Karpas-422 (cell line): ENCODE results near the gene PCDHB13. TPM values are rescaled to one million over a fixed set of nuclear protein-coding genes. Genes with fewer than 3 reads are reported as not detected.
"Not testable (repeated sequence)": the region's sequence is repeated elsewhere in the genome, so short reads cannot be mapped to it uniquely, and the experiment has no call there.

ENCODE experiments used
- DNase-seq: peaks from one replicate; pipeline ENCODE4 v3.0.0-alpha.2; 2015
- H2AFZ ChIP-seq: fragments of 200-600 bp; sonication (generic); 2 replicates; pipeline ENCODE4 v1.6.1; 2014; ENCODE audit warnings: antibody characterized with exemption, low read length, mixed read lengths
- H3K27ac ChIP-seq: fragments of 200-600 bp; sonication (generic); 2 replicates; pipeline ENCODE4 v1.5.1; 2014; ENCODE audit warnings: mild to moderate bottlenecking, low read length, moderate library complexity
- H3K27me3 ChIP-seq: fragments of 200-600 bp; sonication (generic); 2 replicates; pipeline ENCODE4 v1.6.1; 2014; ENCODE audit warnings: low read length, mixed read lengths
- H3K36me3 ChIP-seq: fragments of 200-600 bp; sonication (generic); 2 replicates; pipeline ENCODE4 v1.6.1; 2014; ENCODE audit warnings: low read length, mixed read lengths; ENCODE audit not compliant: insufficient read depth
- H3K4me1 ChIP-seq: fragments of 200-600 bp; sonication (generic); 2 replicates; pipeline ENCODE4 v1.6.1; 2014; ENCODE audit warnings: mild to moderate bottlenecking, low read length, mixed read lengths
- H3K4me2 ChIP-seq: fragments of 200-600 bp; sonication (generic); 2 replicates; pipeline ENCODE4 v1.6.1; 2014; ENCODE audit warnings: low read length, low read depth, mild to moderate bottlenecking; ENCODE audit not compliant: poor library complexity, severe bottlenecking
- H3K4me3 ChIP-seq: fragments of 200-600 bp; sonication (generic); 2 replicates; pipeline ENCODE4 v1.5.1; 2014; ENCODE audit warnings: mild to moderate bottlenecking, antibody characterized with exemption, low read length, mixed read lengths
- H3K79me2 ChIP-seq: fragments of 200-600 bp; sonication (generic); 2 replicates; pipeline ENCODE4 v1.6.1; 2014; ENCODE audit warnings: mild to moderate bottlenecking, low read length, mixed read lengths
- H3K9ac ChIP-seq: fragments of 200-600 bp; sonication (generic); 2 replicates; pipeline ENCODE4 v1.6.0; 2014; ENCODE audit warnings: low read length
- H3K9me2 ChIP-seq: fragments of 200-600 bp; sonication (generic), shearing (Covaris generic); replicated peaks from 2 replicates; pipeline ENCODE4 v1.6.0; 2014; ENCODE audit warnings: mild to moderate bottlenecking, low read length, moderate library complexity; ENCODE audit not compliant: insufficient read depth
- H3K9me3 ChIP-seq: fragments of 300-700, 200-600 bp; sonication (generic); 2 replicates; pipeline ENCODE4 v1.6.1; 2014; ENCODE audit warnings: low read length, mixed read lengths
- H4K20me1 ChIP-seq: fragments of 200-600 bp; sonication (generic); 2 replicates; pipeline ENCODE4 v1.6.1; 2014; ENCODE audit warnings: mild to moderate bottlenecking, antibody characterized with exemption, low read length, low read depth; ENCODE audit not compliant: insufficient read depth
- total RNA-seq: library from RNA; depleted of rRNA; stranded (reverse); fragments of >200 nt; shearing (Covaris generic); gene quantifications from 2 replicates; pipeline ENCODE4 v1.2.3, GENCODE V29; 2014; ENCODE audit warnings: low replicate concordance; rRNA removed

PCDHB13 gene
- total RNA-seq = 0.19 and 0.69 TPM in 2 replicates

DNA sequence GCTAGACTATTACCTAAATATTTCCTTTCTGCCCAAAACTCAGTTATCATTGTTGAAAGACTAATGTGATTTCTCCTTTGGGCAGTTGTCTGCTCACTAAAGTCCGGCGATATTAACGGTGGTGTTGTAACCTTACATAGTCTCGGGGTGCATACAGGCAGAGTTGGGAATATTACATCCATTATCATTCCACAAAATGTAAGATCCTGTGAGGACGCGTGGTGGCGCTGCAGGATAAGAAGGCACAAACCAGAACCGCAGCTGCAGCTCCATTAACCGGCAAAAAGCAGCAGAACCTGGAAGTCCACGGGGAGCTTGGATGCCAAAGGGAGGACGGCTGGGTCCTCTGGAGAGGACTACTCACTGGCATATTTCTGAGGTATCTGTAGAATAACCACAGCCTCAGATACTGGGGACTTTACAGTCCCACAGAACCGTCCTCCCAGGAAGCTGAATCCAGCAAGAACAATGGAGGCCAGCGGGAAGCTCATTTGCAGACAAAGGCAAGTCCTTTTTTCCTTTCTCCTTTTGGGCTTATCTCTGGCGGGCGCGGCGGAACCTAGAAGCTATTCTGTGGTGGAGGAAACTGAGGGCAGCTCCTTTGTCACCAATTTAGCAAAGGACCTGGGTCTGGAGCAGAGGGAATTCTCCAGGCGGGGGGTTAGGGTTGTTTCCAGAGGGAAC is at the start of gene PCDHB13:
Gene PCDHB13 (plus strand): TSS at position 264 of the 684 bp plus-strand sequence. CDS start 205 bp downstream, at position 469.
- DNase-seq = peak; percentile 76
- not testable (repeated sequence) for H3K27me3 ChIP-seq, H3K9ac ChIP-seq, H4K20me1 ChIP-seq, H3K9me3 ChIP-seq, H3K4me1 ChIP-seq, H3K4me3 ChIP-seq, H3K9me2 ChIP-seq, H3K36me3 ChIP-seq, H3K4me2 ChIP-seq, H3K27ac ChIP-seq, H2AFZ ChIP-seq, H3K79me2 ChIP-seq

DNA sequence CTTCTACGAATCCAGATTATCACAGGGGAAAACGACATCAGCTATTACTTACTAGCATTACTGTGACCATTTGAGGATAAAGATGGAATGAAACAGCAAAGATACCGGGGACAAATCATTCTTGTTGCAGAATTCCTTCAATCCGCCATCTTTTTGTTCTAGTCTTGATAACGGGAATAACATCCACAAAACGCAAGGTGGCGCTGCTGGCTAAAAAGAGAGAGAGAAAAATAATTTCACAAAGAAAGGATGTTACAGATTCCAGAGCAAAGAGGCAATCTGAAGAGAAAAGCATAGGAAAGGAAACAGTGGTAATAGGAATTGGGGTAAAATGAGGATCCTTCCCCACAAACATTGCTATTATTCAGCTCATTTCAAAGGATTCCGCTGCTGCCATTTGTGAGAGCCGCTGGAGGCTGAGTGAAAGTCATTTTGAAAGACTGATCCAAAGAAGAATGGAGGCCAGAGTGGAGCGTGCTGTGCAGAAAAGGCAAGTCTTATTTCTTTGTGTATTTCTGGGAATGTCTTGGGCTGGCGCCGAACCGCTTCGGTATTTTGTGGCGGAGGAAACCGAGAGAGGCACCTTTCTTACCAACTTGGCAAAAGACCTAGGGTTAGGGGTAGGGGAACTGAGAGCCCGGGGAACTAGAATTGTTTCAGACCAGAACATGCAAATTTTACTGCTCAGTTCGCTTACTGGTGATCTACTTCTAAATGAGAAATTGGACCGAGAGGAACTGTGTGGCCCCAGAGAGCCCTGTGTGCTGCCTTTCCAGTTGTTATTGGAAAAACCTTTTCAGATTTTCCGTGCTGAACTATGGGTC is 41.1 kb upstream of the PCDHB13 start, which contains the start of gene PCDHB7:
Gene PCDHB7 (plus strand): TSS at position 264 of the 824 bp plus-strand sequence. CDS start 192 bp downstream, at position 456.
- Histone ChIP-seq H2AFZ (peak within 1 kb of the TSS; percentile 54; the same call in 1 of the 2 replicates), H3K9me3 (no peaks in the 10 kb centered on the region), H3K27ac (no peak within 1 kb of the TSS), H3K27me3 (no peaks in the 10 kb centered on the region), H3K36me3 (no peaks in the 10 kb centered on the region), H3K4me3 (peak within 1 kb of the TSS; percentile 29; the same call in 1 of the 2 replicates), H3K9me2 (no peaks in the 10 kb centered on the region), H3K4me2 (peak within 1 kb of the TSS; percentile 48), H4K20me1 (no peaks in the 10 kb centered on the region), H3K79me2 (no peaks in the 10 kb centered on the region), H3K9ac (peak within 1 kb of the TSS; percentile 31), H3K4me1 (peaks cover 6% of the 10 kb centered on the region)
- peak; percentile 80 for DNase-seq

DNA sequence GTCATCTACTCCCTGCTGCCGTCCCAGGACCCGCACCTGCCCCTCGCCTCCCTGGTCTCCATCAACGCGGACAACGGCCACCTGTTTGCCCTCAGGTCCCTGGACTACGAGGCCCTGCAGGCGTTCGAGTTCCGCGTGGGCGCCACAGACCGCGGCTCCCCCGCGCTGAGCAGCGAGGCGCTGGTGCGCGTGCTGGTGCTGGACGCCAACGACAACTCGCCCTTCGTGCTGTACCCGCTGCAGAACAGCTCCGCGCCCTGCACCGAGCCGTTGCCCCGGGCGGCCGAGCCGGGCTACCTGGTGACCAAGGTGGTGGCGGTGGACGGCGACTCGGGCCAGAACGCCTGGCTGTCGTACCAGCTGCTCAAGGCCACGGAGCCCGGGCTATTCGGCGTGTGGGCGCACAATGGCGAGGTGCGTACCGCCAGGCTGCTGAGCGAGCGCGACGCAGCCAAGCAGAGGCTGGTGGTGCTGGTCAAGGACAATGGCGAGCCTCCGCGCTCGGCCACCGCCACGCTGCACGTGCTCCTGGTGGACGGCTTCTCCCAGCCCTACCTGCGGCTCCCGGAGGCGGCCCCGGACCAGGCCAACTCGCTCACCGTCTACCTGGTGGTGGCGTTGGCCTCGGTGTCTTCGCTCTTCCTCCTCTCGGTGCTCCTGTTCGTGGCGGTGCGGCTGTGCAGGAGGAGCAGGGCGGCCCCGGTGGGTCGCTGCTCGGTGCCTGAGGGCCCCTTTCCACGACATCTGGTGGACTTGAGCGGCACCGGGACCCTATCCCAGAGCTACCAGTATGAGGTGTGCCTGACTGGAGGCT is 39.2 kb upstream of the PCDHB13 start:
- H2AFZ ChIP-seq, H4K20me1 ChIP-seq, H3K79me2 ChIP-seq, H3K27ac ChIP-seq, H3K4me2 ChIP-seq, H3K4me1 ChIP-seq, H3K4me3 ChIP-seq, DNase-seq, H3K9ac ChIP-seq, H3K9me2 ChIP-seq, H3K27me3 ChIP-seq, H3K9me3 ChIP-seq, H3K36me3 ChIP-seq: not testable (repeated sequence)

DNA sequence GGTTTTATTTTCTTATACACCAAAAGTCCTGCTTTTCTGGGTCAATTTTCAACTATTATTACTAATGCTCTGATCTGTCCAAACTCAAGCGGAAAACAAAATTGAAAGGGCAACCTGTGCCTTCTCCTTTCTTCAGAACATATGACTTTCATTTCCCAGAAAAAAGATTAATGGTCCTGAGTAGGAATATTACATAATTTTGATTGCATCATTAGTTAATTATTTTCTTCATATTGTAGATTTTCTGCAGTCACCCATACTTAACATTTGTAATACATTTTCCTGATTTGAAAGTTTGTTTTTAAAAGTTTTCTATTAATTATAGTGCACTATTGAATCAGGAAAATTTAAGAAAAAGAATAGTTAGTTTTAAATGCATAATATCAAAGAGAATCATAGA is 37.8 kb upstream of the PCDHB13 start:
- Histone ChIP-seq H3K4me2 (no peak overlapping the region), H3K79me2 (no peaks in the 10 kb centered on the region), H3K9me2 (no peaks in the 10 kb centered on the region), H3K27ac (no peak overlapping the region), H3K9ac (no peak overlapping the region), H3K9me3 (no peaks in the 10 kb centered on the region), H3K4me3 (no peak overlapping the region), H4K20me1 (no peaks in the 10 kb centered on the region), H3K4me1 (peaks cover 6% of the 10 kb centered on the region), H2AFZ (no peak overlapping the region), H3K36me3 (no peaks in the 10 kb centered on the region), H3K27me3 (no peaks in the 10 kb centered on the region)
- no peak for DNase-seq

DNA sequence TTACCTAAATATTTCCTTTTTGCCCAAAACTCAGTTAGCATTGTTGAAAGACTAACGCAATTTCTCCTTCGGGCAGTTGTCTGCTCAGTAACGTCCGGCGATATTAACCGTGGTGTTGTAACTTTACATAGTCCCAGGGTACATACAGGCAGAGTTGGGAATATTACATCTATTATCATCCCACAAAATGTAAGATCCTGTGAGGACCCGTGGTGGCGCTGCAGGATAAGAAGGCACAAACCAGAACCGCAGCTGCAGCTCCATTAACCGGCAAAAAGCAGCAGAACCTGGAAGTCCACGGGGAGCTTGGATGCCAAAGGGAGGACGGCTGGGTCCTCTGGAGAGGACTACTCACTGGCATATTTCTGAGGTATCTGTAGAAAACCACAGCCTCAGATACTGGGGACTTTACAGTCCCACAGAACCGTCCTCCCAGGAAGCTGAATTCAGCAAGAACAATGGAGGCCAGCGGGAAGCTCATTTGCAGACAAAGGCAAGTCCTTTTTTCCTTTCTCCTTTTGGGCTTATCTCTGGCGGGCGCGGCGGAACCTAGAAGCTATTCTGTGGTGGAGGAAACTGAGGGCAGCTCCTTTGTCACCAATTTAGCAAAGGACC is 36.0 kb upstream of the PCDHB13 start, which contains the start of gene PCDHB8:
Gene PCDHB8 (plus strand): TSS at position 214 of the 615 bp plus-strand sequence. CDS start 245 bp downstream, at position 459.
- H3K4me3 ChIP-seq, H3K79me2 ChIP-seq, H3K9ac ChIP-seq, H3K9me2 ChIP-seq, H3K27ac ChIP-seq, H3K9me3 ChIP-seq, H3K4me2 ChIP-seq, H3K4me1 ChIP-seq, H3K27me3 ChIP-seq, H3K36me3 ChIP-seq, H2AFZ ChIP-seq, H4K20me1 ChIP-seq, DNase-seq: not testable (repeated sequence)

DNA sequence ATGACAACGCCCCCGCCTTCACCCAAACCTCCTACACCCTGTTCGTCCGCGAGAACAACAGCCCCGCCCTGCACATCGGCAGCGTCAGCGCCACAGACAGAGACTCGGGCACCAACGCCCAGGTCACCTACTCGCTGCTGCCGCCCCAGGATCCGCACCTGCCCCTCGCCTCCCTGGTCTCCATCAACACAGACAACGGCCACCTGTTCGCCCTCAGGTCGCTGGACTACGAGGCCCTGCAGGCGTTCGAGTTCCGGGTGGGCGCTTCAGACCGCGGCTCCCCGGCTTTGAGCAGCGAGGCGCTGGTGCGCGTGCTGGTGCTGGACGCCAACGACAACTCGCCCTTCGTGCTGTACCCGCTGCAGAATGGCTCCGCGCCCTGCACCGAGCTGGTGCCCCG is 34.3 kb upstream of the PCDHB13 start:
- DNase-seq, H3K27ac ChIP-seq, H3K79me2 ChIP-seq, H3K9me3 ChIP-seq, H3K4me2 ChIP-seq, H3K27me3 ChIP-seq, H3K4me3 ChIP-seq, H4K20me1 ChIP-seq, H3K36me3 ChIP-seq, H3K9ac ChIP-seq, H3K9me2 ChIP-seq, H3K4me1 ChIP-seq, H2AFZ ChIP-seq: not testable (repeated sequence)

DNA sequence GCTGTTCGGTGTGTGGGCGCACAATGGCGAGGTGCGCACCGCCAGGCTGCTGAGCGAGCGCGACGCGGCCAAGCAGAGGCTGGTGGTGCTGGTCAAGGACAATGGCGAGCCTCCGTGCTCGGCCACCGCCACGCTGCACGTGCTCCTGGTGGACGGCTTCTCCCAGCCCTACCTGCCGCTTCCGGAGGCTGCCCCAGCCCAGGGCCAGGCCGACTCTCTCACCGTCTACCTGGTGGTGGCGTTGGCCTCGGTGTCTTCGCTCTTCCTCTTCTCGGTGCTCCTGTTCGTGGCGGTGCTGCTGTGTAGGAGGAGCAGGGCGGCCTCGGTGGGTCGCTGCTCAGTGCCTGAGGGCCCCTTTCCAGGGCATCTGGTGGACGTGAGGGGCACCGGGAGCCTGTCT is 33.8 kb upstream of the PCDHB13 start:
- not testable (repeated sequence) for DNase-seq, H3K27ac ChIP-seq, H4K20me1 ChIP-seq, H3K9ac ChIP-seq, H2AFZ ChIP-seq, H3K4me3 ChIP-seq, H3K9me2 ChIP-seq, H3K27me3 ChIP-seq, H3K79me2 ChIP-seq, H3K4me2 ChIP-seq, H3K9me3 ChIP-seq, H3K36me3 ChIP-seq, H3K4me1 ChIP-seq
